NCI-H1105 treated with DMSO at 0.1 percent for 48 hours (cell line): ENCODE results near the gene NEO1.

ENCODE experiments used
- DNase-seq: peaks from one replicate; lab custom pipeline; 2025; lab: John Stamatoyannopoulos, UW

Gene NEO1

GRCh38 chr15:73331501-73331900 lies 279.2 kb downstream of the NEO1 start:
- DNase-seq, result no peak

- no peak for DNase-seq
These were observed 280.0 kb downstream of the NEO1 start for GRCh38 chr15:73331991-73332925.

GRCh38 chr15:73333001-73333400 lies 280.7 kb downstream of the NEO1 start:
- DNase-seq, result no peak

GRCh38 chr15:73334086-73334485 lies 281.8 kb downstream of the NEO1 start:
- no peak for DNase-seq

GRCh38 chr15:73335026-73335425 lies 282.8 kb downstream of the NEO1 start:
- no peak for DNase-seq

- no peak for DNase-seq
These were observed 283.2 kb downstream of the NEO1 start for GRCh38 chr15:73335471-73335870.

- DNase-seq, result no peak
These were observed 284.5 kb downstream of the NEO1 start for GRCh38 chr15:73336756-73337155.

- no peak for DNase-seq
These were observed 284.9 kb downstream of the NEO1 start for GRCh38 chr15:73337187-73337586.

GRCh38 chr15:73338058-73338457 lies 285.8 kb downstream of the NEO1 start:
- DNase-seq, result no peak

- no peak for DNase-seq
These were observed 286.5 kb downstream of the NEO1 start for GRCh38 chr15:73338606-73339374.

- no peak for DNase-seq
These were observed 288.4 kb downstream of the NEO1 start for GRCh38 chr15:73340502-73341192.

GRCh38 chr15:73341886-73342600 lies 289.8 kb downstream of the NEO1 start:
- no peak for DNase-seq

GRCh38 chr15:73344056-73344455 lies 291.8 kb downstream of the NEO1 start:
- no peak for DNase-seq

GRCh38 chr15:73345658-73346057 lies 293.4 kb downstream of the NEO1 start:
- no peak for DNase-seq

GRCh38 chr15:73346735-73347312 lies 294.6 kb downstream of the NEO1 start:
- DNase-seq, result no peak

GRCh38 chr15:73349191-73349590 lies 296.9 kb downstream of the NEO1 start:
- DNase-seq, result no peak

GRCh38 chr15:73352082-73352481 lies 299.8 kb downstream of the NEO1 start:
- no peak for DNase-seq

- DNase-seq, result no peak
These were observed 301.5 kb downstream of the NEO1 start for GRCh38 chr15:73353734-73354133.

- DNase-seq, result no peak
These were observed 302.0 kb downstream of the NEO1 start for GRCh38 chr15:73354241-73354640.
